Natural killer cell (primary cell): ENCODE measurements around the gene NDUFS6. TPM values are rescaled to one million over a fixed set of nuclear protein-coding genes. Genes with fewer than 3 reads are reported as not detected.

Experiments
- ATAC-seq, 3 donors: fragments of 150-1000 bp in 2 of 3; fragments of 200-7000 bp in 1 of 3; cut with Tn5 transposase; 1 replicate in 1 of 3; 2 replicates in 2 of 3; pipeline ENCODE4 v1.10.0; 2021; ENCODE audit warnings: mild to moderate bottlenecking in 2 of 3, moderate library complexity in 2 of 3
- DNase-seq, 2 donors: peaks; one replicate each; pipeline versions ENCODE4 v3.0.0 to v3.0.0-alpha.2; 2013 to 2021; ENCODE audit warnings: mixed read lengths in 1 of 2
- H3K27ac ChIP-seq: one replicate; pipeline ENCODE4 v1.5.1; 2013; ENCODE audit warnings: mild to moderate bottlenecking, low read length
- H3K27me3 ChIP-seq: one replicate; pipeline ENCODE4 v1.6.1; 2013; ENCODE audit warnings: low read length; ENCODE audit not compliant: control insufficient read depth, insufficient read depth
- H3K36me3 ChIP-seq: one replicate; pipeline ENCODE4 v1.6.1; 2013; ENCODE audit warnings: low read length; ENCODE audit not compliant: control insufficient read depth, insufficient read depth
- H3K4me1 ChIP-seq: one replicate; pipeline ENCODE4 v1.6.1; 2013; ENCODE audit warnings: low read length; ENCODE audit not compliant: control insufficient read depth, insufficient read depth
- H3K4me3 ChIP-seq: one replicate; pipeline ENCODE4 v1.5.1; 2013; ENCODE audit warnings: low read length
- H3K9me3 ChIP-seq: one replicate; pipeline ENCODE4 v1.6.1; 2013; ENCODE audit warnings: low read length; ENCODE audit not compliant: control insufficient read depth, insufficient read depth
- H3K27ac Mint-ChIP-seq, 2 donors: one replicate each; pipeline ENCODE4 v1.8.0; 2022; ENCODE audit warnings: mild to moderate bottlenecking in 2 of 2, mixed read lengths in 2 of 2, moderate library complexity in 1 of 2
- H3K27me3 Mint-ChIP-seq, 2 donors: one replicate each; pipeline ENCODE4 v1.8.0; 2022; ENCODE audit warnings: low read depth in 2 of 2, mixed read lengths in 2 of 2
- H3K36me3 Mint-ChIP-seq: one replicate; pipeline ENCODE4 v1.8.0; 2022; ENCODE audit warnings: mixed read lengths
- H3K4me1 Mint-ChIP-seq, 2 donors: one replicate each; pipeline ENCODE4 v1.8.0; 2022; ENCODE audit warnings: mixed read lengths in 2 of 2
- H3K4me3 Mint-ChIP-seq: one replicate; pipeline ENCODE4 v1.8.0; 2022; ENCODE audit warnings: mild to moderate bottlenecking, moderate library complexity, mixed read lengths
- H3K9me3 Mint-ChIP-seq, 2 donors: one replicate each; pipeline ENCODE4 v1.8.0; 2022; ENCODE audit warnings: mixed read lengths in 2 of 2
- WGBS: methylation state at CpG from one replicate; pipeline ENCODE4 v1.1.7; 2013; ENCODE audit warnings: missing lambda C conversion rate; ENCODE audit not compliant: insufficient coverage; 5-methylcytosine and 5-hydroxymethylcytosine counted together
- intact Hi-C: fragments of 100-400 bp; cut with micrococcal nuclease; formaldehyde crosslinking; loops from one replicate; pipeline ENCODE4 v1.14.2; 2022
- total RNA-seq, 4 donors: library from RNA; stranded (reverse); fragments of 120-200 nt in 1 of 4; gene quantifications; one replicate each; pipeline versions ENCODE4 v1.2.3 to v1.2.4, GENCODE V29; 2013 to 2022
- TF ChIP-seq, protein P1 (sequence below): fragments of 200-600 bp; IDR thresholded peaks from one replicate; pipeline ENCODE4 v1.8.0; 2022; ENCODE audit warnings: antibody characterized with exemption

NDUFS6 gene
- total RNA-seq, 3 donors from 2014 or later (not counting 1 experiment from before 2014, with no cell fraction given): 19.2 to 25.9 (median 22.5) TPM

DNA sequence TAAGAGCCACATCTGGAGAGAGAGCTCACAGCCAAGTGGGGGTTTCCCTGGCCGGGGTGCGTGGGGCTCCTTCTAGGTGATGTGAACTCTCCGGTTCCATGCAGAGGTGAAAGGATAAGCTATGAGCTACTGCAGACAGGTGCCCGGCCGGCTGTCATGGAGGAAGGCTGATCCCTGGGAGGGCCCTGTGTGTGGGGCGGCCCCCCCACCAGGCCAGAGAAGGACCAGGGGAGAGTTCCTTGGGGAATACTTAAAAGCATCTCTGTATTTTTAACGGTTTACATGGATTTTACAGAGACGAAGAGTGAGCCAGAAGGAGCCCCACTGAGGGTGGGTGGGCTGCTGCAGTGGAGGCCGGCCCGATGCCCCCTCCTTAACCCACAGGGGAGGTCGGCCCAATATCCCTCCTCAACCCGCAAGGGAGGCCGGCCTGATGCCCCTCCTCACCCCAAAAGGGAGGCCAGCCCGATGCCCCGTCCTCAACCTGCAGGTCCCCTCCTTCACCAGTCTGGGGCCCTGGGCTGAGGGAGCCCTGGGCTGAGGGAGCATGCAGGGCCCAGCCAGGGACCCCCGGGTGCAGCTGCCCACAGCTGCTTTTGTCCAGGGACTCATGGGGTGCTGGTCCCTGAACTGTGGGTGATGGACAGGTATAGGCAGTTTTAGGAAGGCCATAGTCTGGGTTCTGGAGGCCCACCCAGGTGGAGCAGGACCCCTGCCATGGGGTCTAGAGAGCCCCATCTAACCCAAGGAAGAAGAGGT lies 33.5 kb upstream of the NDUFS6 start:
- DNase-seq (no peak), ATAC-seq (no peak)
- no peaks in the 10 kb centered on the region for H3K9me3 Mint-ChIP-seq
- no peaks in the 10 kb centered on the region for H3K27me3 ChIP-seq
- intact Hi-C loops: no loop called here
- H3K36me3 ChIP-seq: no peaks in the 10 kb centered on the region
- WGBS: 87% methylated on average over 16 of the region's 16 CpGs
- TF ChIP-seq, protein P1, sequence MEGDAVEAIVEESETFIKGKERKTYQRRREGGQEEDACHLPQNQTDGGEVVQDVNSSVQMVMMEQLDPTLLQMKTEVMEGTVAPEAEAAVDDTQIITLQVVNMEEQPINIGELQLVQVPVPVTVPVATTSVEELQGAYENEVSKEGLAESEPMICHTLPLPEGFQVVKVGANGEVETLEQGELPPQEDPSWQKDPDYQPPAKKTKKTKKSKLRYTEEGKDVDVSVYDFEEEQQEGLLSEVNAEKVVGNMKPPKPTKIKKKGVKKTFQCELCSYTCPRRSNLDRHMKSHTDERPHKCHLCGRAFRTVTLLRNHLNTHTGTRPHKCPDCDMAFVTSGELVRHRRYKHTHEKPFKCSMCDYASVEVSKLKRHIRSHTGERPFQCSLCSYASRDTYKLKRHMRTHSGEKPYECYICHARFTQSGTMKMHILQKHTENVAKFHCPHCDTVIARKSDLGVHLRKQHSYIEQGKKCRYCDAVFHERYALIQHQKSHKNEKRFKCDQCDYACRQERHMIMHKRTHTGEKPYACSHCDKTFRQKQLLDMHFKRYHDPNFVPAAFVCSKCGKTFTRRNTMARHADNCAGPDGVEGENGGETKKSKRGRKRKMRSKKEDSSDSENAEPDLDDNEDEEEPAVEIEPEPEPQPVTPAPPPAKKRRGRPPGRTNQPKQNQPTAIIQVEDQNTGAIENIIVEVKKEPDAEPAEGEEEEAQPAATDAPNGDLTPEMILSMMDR: no peak
- no peaks in the 10 kb centered on the region for H3K9me3 ChIP-seq
- H3K4me3 Mint-ChIP-seq: no peak overlapping the region
- no peaks in the 10 kb centered on the region for H3K36me3 Mint-ChIP-seq
- no peak overlapping the region for H3K4me3 ChIP-seq
- no peaks in the 10 kb centered on the region for H3K4me1 ChIP-seq
- H3K27ac Mint-ChIP-seq: no peak overlapping the region
- H3K4me1 Mint-ChIP-seq: no peaks in the 10 kb centered on the region
- no peak overlapping the region for H3K27ac ChIP-seq
- H3K27me3 Mint-ChIP-seq: peaks cover 14 to 15% of the 10 kb centered on the region in 2 donors

DNA sequence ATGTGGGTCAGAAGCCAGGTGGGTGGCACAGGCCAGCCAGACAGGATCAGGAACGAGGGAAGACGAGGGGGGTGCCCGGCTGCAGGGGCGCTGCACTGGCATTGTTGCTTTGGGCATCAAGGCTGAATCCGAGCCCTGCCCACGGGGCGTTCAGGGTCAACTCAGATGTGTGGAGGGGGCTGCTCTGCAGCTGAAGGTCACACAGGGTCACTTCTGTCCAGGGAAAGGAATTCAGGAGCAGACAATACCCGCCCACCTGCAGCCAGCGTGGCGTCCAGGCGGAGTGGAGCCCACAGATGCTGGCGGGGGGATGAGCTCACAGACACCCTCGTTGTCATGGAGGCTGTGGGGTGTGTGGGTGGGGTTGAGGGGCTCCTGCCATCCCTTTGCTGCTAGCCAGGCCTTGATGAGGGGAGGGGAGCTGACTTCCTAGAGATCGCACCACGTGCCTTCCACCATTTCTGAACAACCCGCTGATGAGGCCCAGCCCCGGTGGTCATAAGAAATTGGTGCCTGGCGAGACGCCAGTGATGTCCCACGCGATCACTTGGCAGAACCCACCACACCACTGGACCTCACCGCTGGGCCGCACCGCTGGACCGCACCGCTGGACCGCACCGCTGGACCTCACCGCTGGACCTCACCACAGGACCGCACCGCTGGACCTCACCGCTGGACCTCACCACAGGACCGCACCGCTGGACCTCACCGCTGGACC lies 32.8 kb upstream of the NDUFS6 start:
- ATAC-seq (no peak), DNase-seq (no peak)
- H3K9me3 Mint-ChIP-seq: no peaks in the 10 kb centered on the region
- intact Hi-C loops: no loop called here
- Histone ChIP-seq H3K4me3 (no peak overlapping the region), H3K4me1 (no peaks in the 10 kb centered on the region), H3K9me3 (no peaks in the 10 kb centered on the region), H3K36me3 (no peaks in the 10 kb centered on the region), H3K27me3 (no peaks in the 10 kb centered on the region), H3K27ac (no peak overlapping the region)
- H3K27me3 Mint-ChIP-seq: peaks cover 13 to 16% of the 10 kb centered on the region in 2 donors
- no peaks in the 10 kb centered on the region for H3K36me3 Mint-ChIP-seq
- H3K27ac Mint-ChIP-seq: no peak overlapping the region
- no peaks in the 10 kb centered on the region for H3K4me1 Mint-ChIP-seq
- H3K4me3 Mint-ChIP-seq: no peak overlapping the region
- TF ChIP-seq, protein P1: no peak
- 92% methylated on average over 32 of the region's 35 CpGs for WGBS

DNA sequence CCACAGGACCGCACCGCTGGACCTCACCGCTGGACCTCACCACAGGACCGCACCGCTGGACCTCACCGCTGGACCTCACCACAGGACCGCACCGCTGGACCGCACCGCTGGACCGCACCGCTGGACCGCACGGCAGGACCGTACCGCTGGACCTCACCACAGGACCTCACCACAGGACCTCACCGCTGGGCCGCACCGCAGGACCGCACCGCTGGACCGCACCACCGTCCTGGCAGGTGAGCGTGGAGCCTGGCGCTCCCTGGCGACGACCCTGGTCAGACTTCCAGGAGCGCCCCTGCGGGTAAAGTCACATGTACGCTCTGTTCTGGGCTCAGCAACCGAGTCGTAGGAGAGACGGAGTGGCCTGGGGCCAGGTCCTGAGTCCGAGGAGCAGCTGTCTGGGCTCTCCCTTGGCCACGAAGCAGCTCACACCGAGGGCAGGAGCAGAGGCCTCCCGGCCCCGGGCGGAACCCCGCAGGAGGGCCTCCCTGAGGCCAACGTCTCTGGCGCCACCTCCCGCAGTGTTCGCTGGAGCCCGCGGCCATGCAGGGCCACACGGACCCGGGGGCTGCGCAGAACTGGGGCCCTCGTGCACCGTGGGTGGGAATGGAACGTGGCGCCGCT lies 32.1 kb upstream of the NDUFS6 start:
- no peak overlapping the region for H3K27ac Mint-ChIP-seq
- H3K4me3 Mint-ChIP-seq: no peak overlapping the region
- no peaks in the 10 kb centered on the region for H3K36me3 Mint-ChIP-seq
- ATAC-seq (no peak), DNase-seq (no peak)
- peaks cover 7 to 16% of the 10 kb centered on the region in 2 donors for H3K27me3 Mint-ChIP-seq
- Histone ChIP-seq H3K36me3 (no peaks in the 10 kb centered on the region), H3K4me1 (no peaks in the 10 kb centered on the region), H3K9me3 (no peaks in the 10 kb centered on the region), H3K27me3 (no peaks in the 10 kb centered on the region), H3K27ac (no peak overlapping the region), H3K4me3 (no peak overlapping the region)
- intact Hi-C loops: no loop called here
- TF ChIP-seq, protein P1: no peak
- no peaks in the 10 kb centered on the region for H3K9me3 Mint-ChIP-seq
- H3K4me1 Mint-ChIP-seq: no peaks in the 10 kb centered on the region
- 93% methylated on average over 47 of the region's 54 CpGs for WGBS
